IPS DF 4.7 (cell line): ENCODE data around the gene ETS1.

Experiments used
- DNase-seq: peaks from one replicate; pipeline ENCODE4 v3.0.0-alpha.2; 2013; ENCODE audit warnings: low spot score; ENCODE audit errors: extremely low read depth

The ETS1 gene

DNA sequence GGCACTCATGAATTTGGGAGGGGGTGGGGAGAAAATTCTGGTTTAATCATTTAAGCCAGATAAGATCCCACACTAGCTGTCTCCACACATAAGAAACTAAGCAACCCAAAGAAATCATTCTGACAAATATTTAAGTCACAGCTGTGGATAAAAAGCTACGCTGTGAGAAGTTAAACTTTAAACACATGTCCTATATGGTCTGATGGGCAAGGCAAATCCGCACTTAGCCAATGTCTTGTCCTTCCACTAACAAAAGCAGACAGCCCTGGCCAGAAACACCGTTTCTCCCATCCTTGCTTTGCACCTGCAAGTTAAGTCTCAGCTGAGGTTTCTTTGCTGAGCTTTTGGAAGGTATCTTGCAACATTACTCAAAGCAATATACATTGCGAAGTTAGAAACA lies 68.0 kb downstream of the ETS1 start:
- DNase-seq, result no peak

DNA sequence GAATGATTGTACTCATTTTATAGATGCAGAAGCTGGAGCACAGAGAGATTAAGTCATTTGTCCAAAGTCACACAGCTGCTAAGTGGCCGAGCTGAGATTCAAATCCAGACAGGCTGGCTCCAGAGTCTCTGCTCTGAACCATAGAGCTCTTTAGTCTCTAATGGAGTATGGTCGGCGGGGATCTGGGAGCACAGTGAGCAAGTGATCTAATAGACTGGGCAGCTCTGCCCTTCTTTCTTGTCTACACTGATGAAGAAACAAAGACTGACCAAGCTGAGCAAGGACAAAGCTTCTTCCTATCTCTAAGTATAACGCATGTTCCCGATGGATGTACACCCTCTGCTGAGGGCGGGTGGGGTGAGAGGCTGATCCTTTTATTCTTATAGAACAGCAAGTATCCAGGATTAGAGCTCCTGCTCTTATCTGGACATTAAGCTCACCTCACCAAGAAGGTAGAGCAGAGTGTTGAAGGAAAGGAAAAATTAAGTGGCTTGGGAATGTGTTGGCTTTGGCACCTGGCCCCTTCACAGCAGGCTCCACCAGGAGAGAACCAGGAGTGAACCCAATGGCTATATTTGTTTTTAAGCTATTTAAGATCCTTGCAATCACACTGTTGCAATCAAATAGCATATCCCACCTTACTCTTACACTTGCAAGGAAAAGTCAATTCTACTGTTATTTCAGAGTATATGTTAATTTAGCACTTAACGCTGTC lies 68.7 kb downstream of the ETS1 start:
- DNase-seq, result no peak

DNA sequence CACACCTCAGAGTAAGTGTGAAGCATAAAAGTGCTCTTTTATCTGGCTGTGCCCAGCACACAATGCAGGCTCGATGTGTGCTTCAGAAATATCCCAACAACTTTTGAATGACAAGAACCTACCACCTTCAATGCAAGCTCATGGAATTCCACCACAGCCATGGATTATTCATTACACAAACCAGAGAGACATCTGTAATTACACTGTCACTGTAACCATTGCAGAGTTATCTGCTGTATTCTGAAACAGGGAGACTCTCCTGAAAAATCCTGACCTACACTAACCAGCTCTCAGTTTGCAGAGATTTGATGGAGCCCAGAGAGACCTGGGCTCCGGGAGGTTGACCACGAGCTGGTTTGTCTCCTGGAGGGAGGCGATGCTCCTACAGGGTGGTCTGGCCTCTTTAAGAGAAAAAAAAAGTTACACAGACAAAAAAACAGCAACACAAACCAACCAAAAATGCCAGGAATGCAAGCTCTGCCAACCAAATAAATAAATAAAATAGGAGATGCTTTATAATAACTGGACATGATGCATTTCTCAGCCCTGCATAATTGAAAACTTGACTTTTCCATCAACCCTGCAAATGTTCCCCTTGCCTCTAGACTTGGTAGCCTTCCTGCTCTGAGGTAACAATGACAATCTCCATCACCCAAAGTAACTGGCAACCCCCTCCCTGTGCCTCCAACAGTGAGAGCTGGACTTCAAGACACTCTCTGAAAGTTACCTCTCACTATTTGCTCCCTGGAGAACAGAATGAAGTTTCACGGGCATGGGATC lies 69.7 kb downstream of the ETS1 start:
- no peak for DNase-seq

DNA sequence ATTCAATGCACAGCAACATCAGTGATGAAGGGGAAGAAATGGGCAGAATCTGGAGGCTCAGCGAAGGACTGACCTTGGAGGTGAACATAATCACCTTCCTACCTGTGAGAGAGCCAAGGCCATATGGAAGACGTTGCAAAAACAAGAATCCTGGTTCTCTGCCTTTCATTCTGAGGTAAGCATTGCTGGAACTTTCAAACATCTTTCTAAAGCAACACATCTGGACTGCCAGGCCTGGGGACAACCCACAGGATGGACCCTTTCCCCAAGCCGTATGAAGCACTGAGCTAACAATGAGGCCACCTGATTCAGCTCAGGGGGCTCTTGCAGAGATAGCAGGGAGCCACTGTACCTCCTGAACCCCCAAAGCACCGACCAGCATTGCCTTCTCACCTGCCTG lies 70.5 kb downstream of the ETS1 start:
- DNase-seq, result no peak

DNA sequence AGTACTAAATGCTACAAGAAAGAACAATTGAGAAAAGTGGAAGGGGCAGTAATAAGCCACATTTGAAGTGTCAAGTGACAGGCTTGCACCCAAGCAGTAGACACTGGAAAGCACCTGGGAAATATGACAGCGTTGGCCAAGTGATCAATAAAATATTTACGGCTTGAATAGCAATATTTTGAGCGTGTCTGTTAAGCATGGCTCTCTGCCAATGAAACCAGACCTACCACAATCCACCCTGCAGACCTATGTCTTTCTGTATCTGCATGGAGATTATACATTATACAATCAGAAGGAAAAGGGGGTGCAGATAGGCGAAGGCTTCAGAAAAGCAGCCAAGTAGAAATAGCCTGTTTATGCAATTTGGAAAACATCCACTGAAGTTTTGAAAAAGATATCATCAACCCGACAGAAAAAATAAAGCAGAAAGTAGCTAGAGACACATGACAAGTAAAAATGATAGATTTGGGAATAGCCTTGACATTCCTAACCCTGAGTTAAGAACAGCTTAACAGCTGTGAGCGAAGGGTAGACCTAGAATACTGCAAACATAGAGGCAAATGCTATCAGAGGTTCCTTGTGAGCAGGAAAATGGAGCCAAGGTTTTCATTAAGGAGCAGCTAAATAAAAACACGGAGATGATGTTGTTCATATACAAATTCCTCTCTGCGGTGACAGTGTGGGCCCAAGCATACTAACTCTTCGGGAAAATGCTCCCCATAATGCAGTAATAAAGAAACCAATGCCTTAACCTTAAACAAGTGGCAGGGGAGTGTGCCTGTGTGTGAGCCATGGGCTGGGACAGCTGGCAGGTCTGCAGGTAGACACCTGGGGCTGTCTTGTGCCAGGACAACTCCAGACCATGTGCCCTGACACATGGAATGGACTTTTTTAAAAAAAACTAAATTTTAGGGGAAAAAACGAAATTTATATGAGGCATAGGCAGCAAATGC lies 71.3 kb downstream of the ETS1 start:
- DNase-seq, result no peak

DNA sequence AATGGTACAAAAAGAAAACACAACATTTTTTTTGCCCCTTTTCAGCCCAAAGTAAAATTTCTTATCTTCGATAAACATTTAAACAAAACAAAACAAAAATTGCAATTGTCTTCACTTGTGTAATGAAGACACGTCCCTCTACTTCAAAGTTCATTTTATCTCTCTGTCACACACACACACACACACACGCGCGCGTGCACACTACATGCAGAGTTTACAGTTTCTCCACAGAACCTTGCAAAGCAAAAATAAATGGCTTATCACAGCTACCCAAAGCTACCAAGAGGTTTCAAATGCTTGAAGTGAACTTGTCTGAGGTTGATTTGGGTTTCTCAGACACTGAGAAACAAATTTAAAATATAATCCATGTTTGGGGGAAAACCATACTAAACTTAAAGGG lies 72.3 kb downstream of the ETS1 start:
- DNase-seq, result no peak

DNA sequence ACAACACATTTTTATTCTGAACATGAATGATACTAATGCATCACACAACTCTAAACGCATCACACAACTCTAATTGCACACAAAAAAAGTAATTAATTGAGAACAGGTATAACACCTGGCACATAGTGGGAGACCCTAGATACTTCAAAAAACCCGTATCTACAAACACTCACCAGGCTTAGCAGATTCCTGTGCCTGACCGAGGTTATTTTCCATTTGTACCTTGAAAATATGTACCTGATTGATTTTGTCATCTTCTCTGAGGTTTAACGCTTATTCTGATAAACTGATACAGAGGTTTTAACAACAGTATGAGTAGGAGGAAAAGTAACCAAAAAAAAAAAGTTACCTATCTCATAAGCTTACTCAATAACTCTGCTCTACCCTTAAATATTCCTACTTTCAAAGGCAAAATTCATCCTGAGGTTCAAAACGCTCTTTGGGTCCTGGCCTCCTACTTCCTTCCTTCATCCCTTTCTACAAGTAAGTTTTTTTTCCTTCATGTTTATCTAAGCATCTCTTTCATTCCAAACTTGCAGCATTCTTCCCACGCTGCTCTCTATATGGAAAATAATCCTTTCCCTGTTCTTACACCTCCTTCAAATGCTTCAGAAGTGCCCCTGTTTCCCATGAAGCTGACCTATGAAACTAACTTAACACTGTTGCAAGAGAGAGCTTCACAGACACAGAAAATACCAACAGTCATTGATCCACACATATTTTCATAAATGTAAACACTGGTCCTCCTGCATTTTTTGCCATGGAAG lies 73.3 kb downstream of the ETS1 start:
- DNase-seq, result no peak

DNA sequence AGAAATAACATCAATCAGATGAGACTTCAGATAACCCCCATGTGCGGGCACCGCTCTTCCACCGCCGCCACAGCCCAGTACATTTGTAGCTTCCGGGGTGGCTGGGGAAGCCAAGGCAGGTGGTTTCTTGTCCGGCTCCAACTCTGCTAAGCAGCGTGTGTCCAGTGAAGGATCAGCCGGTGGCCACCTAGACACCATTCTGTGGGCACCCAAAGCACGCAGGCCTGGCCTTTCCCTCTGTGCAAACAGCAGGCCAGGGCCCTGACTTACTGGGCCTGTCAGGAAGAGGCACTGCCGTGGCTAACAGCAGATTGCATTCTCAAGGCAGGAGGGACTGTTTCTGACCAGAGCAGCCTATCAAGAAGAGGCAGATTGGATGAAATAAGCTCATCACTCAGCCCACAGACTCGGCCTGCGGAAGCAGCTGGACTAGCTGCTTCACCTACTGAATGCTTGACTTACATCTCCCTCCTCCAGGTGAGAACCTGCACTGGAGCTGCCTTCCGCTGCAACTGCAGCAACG lies 74.8 kb downstream of the ETS1 start:
- DNase-seq, result no peak

DNA sequence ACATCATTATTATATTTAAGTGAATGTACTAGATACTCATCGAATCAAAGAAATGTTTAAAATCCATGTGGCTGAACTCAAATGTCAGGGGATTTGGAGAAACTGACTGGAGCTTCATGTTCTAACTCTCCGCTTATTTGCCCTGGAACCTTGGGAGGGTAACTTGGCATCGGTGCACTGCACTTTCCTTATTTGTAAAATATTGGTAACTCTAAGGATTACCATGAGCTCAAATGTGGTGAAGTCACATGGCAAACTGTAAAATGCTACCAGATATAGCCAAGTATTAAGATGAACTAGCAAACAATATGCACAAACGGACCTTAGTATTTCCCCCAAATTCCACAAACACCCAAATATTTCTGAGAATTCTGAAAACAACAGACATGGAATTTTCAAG lies 75.6 kb downstream of the ETS1 start:
- no peak for DNase-seq

DNA sequence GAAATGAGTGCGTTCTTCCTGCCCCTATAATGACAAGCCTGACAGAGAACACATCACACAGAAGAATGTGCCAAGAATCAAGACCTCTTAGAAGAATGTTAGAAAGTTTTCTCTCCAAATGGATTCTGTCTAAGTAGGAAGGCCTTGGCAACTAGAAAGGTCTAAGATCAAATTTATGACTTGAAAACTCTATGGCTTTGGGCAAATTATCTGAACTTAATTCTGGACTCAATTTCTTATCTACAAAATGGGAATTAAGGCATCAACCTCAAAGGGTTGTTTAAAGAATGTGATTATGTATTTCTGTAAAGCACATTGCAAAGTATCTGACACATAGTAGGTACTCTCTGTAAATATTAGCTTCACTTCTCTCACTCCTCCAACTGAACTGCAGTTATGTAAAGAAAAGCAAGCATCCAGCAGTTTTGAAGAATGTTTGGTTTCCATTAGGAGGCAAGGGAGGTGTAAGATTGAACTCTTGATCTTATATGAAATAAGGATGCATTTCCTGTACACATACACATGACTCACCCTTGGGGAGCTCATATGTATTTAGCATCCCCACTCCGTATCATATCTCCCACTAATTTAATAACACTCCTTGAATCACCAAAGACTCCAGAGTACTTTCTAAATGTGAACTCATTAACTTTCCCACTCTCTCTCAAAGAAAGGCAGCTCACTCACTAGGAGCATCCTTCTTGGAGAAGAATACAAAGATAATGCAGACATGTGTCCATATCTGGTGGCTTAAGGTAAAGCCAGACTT lies 77.6 kb downstream of the ETS1 start:
- DNase-seq, result no peak

DNA sequence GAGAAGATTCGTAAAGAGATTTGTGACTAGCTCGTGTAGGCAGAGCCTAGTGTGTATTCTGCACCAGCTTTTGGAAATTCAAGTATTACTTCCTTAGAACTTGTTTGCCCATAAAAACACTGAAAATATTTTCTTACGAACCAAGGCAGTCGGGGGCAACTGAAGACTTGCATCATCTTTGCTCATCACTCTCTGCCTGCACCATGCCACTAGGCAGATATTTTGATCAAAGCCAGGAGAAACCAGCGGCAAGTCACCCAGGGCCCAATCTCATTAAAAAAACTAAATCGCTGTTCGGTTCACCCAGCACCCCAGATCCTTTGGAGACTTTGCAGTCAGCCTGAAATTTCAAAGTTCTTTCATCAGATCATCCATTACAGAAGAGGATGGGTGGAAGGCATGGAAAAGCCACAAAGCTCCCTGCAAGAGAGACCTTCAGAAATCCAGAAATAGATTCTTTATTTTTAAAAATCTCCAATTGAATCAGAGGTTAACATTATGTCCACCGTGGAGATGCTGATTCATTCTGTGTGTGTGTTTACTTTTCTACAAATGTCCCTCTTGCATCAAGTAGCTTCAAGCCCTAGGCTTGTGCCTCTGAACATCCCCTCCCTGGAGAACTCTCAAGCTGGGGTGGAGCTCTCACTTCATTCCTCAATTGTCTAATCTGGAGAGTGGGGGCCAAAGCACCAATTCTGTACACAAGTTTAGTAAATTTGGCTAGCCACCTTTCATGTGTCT lies 78.4 kb downstream of the ETS1 start:
- DNase-seq, result no peak

DNA sequence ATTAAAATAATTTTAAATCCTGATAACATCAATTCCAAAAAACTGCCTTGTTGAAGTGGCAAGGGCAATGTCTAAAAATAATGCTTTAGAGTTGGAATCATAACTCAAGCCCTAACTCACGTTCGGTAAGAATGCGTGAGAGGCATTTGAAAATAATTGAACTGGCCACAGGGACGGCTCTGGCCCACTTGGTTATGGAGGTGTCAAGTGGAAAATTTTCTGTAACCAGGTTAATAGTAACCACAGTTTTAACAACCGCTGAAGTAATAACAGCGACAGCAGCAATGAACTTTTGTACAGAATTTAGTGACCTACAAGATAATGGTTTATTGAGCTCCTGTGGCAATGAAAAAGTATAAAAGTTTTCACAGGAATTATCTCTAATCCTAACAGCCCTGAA lies 79.4 kb downstream of the ETS1 start:
- no peak for DNase-seq

DNA sequence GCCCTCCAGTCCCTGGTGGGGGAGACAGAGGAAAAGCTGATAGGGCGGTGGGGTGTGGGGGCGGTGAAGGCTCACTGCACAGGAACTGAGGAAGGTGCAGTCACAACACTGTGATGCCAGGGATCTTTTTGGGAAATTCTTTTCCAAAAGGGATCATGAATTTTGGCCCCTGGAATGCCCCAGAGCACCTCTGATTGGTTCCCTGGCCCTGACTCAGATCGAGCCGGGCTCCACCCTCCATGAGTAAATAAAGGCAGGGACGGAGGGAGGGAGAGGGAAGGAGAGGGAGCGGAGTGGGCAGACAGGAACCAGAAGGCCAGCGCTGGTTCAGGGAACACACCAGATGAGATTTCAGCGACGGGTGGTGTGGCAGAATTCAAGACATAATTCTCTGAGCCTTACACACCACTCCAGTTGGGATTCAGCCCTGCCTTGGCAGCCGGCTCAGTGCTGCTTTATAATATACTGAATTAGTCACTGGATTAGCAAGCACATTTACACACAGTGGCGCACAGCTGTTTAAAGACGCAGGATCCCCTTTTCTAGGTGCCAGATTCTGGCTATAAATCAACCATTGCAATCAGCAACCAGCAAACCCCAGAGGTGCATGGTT lies 80.3 kb downstream of the ETS1 start:
- no peak for DNase-seq

DNA sequence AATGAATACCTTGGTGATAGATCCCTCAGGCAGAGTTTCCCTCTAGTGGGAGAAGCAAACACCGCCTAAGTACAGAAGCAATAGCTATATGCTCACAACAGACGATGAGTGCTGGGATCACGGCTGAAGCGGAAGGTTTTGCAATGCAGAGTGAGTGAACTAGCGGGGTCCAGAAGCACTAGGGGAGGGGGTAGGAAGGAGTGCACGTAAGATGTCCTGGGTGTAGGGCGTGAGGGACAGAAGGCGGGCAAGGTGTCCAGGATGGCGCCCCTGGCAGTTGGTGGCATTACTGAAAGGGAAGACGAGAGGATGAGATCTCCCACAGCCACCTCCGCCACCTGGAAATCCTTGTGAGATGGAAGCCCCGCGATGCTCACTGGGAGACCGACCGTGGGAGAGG lies 81.0 kb downstream of the ETS1 start:
- DNase-seq, result no peak

DNA sequence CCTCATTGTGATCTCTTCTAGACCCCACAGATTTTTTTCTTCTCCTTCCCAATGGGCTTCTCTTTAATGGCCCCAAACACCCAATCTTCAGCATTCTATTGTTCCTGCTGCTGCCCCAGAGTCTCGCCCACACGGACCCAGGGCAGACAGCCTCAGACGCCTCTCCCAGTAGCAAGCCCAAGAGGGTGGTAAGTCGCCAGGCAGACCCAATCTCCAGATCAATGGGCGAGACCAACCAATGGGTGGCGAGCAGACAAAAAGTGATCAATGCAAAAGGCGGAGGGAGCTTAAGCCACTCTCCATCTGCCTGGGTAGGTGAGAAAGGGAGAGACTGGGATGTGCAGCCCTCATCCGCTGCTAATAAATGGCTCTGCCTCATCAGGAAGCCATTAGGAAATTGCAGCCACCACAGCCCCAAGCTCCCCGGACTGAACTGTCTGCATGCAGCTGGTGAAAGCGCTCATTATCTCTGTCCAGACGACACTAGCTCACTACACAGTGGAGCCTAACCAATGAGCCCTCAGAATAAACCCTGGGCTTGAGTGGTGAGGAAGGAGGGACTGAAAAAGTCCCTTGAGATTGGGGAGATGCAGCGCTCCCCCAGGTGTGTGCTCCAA lies 81.8 kb downstream of the ETS1 start:
- DNase-seq, result no peak

DNA sequence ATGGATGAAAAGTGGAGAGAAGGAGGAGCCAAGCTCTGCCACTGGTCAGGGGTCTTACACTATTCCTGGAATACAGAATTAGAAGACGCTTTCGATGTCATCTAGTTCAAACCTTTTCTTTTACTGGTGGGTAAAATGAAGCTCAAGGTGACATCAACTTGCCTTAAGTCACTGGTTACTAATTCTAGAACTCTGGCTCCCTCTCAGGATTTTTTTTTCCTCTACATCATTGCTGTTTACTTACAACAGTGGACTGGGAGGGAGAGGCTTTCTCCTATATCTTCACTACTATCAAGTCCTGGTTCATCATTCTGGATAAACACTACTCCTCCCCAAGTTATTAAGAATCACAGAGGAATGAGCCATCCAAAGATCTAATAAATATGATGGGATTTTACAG lies 82.9 kb downstream of the ETS1 start:
- DNase-seq, result no peak

DNA sequence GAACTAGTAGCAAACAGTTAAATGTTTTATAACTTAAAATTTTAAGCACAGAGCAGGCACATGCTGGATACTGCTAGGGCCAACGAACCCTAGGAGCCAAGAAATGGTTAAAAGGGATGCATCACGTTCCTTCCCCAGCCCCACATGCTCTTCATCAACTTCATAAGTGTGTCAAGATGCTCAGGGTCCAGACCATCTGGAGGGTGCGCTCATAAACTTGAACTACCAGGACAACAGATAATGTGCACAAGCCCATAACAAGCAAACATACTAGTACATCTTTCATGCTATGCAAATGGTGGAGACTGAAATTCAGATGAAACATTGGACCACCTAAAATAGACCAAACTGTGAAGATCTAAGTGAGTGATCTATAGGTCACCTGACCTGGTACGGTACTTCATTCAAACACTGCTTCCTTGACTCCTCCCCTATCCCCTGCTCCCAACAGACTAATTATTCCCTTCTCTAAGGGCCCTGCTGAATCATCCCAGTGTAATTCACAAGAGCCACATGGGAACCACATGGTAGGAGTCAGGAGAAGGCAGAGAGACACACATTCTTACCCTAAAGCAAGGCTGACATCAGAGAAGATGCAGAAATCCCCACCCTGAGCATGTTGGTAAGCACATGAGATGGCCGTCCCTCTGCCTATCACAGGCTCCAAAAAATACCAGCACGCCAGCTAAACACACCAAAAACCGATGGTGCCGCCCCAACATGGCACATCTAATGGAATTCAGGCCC lies 83.9 kb downstream of the ETS1 start:
- DNase-seq, result no peak

DNA sequence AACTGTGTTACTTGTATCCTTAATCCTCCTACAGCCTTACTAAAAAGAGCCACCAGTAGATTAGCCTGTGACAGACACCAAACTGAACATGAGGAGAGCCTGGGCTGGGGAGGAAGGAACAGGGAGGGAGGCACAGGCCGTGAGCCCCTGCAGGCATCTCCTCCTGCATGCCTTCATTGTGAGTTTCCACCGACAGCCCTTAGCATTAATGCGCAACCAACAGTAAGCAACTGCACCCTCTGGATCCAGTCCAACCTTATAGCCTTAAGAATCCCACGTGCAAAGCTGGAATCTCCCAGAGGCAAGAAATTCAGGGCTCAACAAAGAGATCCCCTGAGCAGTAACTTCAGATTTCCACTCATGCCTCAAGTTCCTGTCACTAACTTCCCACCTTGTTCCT lies 84.6 kb downstream of the ETS1 start:
- DNase-seq, result no peak
